ENCODE measurements around the gene DNAJC17.

The DNAJC17 gene, protein sequence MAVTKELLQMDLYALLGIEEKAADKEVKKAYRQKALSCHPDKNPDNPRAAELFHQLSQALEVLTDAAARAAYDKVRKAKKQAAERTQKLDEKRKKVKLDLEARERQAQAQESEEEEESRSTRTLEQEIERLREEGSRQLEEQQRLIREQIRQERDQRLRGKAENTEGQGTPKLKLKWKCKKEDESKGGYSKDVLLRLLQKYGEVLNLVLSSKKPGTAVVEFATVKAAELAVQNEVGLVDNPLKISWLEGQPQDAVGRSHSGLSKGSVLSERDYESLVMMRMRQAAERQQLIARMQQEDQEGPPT

DNA sequence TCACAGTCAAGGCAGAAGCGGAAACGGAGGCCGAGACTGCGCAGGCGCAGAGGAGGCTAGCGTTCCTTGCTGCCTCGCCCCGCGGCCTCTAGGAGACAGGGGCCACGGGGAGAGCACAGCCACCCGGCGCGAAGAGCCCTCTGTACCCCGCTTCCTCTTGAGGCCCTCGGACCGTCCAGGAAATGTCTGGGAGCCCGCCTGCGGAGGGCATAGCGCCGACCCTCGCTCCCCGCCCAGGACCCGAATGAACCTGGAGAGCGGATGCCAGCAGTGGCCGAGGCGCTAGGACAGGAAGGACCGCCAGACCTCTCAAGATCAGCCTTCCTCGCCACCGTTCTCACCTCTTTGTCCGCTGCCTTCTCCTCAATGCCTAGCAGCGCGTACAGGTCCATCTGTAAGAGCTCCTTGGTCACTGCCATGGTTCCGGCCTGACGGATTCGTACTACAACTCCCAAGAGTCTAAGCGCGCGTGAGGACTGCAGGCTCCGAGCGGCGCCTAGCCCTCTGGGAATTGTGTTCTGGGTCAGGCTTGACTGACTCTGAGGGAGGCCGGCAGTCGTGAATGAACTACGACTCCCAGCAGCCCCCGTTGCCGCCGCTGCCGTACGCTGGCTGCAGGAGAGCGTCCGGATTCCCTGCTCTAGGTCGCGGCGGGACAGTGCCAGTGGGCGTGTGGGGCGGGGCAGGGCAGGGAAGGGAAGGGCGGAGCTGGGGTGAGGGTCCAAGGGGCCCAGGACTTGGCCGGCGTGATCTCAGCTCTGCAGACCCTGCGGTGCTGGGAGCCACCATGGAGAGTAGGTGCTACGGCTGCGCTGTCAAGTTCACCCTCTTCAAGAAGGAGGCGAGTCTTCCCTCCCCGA, at the start of gene DNAJC17, which contains the start of gene ZFYVE19:
Gene DNAJC17 (minus strand): TSS at position 446 of the 860 bp plus-strand sequence. CDS start 27 bp downstream, at position 419.
Gene ZFYVE19 (plus strand): TSS at position 62 of the 860 bp plus-strand sequence. CDS start 501 bp downstream, at position 563.
- peak; percentile 88 for DNase-seq (ENCODE audit: low read depth, low spot score)

DNA sequence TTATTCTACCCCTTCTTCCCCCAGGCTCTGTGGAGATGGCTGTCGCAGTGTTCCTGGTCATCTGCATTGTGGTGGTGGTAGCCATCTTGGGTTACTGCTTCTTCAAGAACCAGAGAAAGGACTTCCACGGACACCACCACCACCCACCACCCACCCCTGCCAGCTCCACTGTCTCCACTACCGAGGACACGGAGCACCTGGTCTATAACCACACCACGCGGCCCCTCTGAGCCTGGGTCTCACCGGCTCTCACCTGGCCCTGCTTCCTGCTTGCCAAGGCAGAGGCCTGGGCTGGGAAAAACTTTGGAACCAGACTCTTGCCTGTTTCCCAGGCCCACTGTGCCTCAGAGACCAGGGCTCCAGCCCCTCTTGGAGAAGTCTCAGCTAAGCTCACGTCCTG, 49.5 kb upstream of the DNAJC17 start:
- no peak for DNase-seq (ENCODE audit: low read depth, low spot score)

DNA sequence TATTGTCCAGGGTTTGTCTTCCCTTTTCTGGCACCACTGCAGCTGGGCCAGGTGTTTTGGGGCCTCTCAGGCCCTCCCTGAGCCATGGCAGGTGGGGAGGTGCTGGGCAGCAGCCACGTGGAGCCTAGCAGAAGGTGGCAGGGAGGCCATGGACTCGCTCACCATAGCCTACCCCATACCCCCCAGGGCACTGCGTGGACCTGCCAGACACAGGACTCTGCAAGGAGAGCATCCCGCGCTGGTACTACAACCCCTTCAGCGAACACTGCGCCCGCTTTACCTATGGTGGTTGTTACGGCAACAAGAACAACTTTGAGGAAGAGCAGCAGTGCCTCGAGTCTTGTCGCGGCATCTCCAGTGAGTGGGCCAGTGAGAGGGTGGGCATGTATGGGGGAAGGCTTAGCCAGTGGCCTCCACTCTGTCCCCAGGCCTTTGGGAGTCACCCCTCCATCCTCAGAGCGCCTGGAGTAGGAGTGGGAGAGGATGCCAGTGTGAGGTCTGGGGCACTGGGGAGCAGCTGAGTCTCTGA, 48.5 kb upstream of the DNAJC17 start:
- DNase-seq (ENCODE audit: low read depth, low spot score), result no peak

DNA sequence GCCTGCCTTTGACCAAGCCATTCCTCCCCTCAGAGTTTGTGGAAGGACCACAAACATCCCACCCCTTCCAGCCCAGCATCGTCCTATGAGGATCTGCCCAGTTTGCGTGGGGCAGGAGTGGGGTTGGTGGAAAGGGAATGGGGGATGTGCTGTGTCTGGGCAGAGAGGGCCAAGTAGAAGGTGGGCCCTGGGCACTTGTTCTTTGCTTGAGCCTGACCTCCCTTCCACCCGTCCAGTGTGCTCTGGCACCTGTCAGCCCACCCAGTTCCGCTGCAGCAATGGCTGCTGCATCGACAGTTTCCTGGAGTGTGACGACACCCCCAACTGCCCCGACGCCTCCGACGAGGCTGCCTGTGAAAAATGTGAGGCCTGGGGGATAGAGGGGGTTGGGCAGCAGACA, 46.9 kb upstream of the DNAJC17 start:
- no peak for DNase-seq (ENCODE audit: low read depth, low spot score)

DNA sequence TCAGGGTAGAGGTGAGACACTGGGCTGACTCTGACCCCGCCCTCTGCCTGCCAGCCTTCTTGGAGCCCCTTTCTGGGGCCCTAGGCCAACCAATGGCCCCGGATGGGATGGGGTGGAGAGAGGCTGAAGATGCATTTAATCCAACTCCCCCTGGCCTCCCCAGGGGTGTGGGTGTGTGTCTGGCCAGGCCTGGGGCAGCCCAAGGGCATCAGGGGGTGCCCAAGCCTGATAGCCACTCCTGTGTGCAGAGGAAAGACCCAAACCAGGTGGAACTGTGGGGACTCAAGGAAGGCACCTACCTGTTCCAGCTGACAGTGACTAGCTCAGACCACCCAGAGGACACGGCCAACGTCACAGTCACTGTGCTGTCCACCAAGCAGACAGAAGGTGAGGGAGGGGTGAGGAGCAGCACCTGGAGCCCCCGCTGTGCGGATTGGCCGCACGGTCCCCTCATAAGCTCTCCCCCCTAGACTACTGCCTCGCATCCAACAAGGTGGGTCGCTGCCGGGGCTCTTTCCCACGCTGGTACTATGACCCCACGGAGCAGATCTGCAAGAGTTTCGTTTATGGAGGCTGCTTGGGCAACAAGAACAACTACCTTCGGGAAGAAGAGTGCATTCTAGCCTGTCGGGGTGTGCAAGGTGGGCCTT, 46.1 kb upstream of the DNAJC17 start:
- DNase-seq (ENCODE audit: low read depth, low spot score), result no peak

DNA sequence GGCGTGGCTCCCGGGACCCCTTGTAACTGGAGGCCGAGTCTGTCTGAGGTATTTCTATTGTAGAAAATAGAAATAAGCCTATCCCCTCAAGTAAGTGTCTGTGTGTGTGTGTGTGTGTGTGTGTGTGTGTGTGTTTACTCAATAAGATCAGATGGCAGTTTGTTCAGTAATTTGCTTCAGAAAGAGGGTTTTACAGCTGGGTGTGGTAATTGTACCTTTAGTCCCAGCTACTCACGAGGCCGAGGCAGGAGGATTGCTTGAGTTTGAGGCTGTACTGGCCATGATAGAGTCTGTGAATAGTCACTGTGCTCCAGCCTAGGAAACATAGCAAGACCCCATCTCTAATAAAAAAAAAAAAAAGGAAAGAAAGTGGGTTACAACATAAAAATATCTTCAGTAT, 45.3 kb upstream of the DNAJC17 start:
- DNase-seq (ENCODE audit: low read depth, low spot score), result no peak

DNA sequence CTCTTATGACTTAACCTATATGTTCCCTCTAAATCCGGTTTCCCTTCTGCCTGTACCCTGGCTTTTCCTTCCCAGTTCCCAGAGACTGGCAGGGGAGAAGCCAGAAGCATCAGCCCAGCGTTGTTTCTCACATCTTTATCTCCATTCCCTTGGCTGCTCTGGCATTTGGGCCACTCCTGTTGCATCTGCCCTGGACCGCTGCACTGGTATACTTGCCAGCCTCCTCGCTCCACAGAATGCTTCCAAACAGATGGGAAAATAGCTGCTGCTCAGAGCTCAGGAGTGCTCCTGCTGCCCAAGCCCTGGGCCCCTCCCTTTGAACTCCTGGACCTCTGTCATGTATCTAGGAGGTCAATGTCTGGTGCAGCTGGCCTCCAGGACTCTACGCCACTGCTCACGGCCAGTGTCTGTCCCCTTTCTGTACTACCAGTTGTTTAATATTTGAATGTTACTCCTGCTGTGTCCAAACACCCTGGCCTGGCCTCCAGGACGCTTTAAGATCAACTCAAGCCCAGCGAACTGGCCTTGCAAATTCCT, 43.4 kb upstream of the DNAJC17 start:
- DNase-seq (ENCODE audit: low read depth, low spot score), result no peak

DNA sequence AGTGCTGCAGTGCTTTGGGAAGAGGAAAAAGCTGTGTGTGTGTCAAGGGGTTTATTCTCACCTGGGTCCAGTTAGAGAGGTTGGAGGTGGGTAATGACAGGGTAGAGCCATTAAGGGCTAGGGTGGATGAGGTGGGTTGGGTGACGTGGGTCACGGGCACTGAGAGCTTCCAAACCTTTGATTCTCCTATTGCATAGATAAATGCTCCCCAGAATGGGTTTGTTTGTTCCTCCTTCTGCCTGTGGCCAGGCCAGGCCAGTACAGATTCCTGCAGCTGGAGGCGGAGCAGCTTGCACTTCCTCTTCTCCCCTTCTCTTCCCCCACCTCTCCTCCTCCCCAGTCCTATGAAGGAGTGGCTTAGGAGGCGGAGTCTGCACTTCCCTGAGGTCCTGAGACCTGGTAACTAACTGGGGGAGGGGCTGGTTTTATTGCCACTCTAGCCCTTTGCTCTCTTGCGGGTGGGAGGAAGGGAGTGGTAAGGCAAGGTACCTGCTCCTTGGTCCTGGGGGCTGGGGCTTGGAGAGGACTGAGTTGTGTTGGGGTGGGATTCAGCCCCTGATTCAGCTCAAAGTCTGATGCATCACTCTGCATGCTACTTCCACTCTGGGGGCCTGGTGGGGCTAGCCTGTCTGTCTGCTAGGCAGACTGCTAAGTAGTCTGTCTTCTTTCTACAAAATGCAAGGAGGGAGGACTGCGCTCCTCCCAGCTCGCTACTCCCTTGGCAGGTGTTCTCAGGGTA, 40.1 kb upstream of the DNAJC17 start:
- DNase-seq (ENCODE audit: low read depth, low spot score), result no peak

DNA sequence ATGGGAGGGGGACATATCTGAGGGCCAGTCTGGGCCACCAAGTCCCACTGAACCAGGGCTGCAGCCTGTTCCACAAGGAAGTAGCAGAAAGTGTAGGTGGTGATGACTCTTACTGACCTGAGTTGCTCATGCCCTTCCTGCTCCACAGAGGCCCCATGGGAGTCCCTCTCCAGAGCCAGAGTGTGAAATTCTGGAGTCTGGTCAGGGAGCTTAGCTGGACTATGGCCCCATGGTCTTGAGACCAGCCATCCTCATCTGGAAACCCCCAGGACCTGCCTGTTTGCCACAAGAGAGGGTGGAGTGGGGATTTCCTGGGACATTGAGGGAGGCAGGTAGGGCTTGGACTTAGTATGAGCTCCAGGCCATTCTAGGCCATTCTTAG, 39.6 kb upstream of the DNAJC17 start:
- no peak for DNase-seq (ENCODE audit: low read depth, low spot score)

DNA sequence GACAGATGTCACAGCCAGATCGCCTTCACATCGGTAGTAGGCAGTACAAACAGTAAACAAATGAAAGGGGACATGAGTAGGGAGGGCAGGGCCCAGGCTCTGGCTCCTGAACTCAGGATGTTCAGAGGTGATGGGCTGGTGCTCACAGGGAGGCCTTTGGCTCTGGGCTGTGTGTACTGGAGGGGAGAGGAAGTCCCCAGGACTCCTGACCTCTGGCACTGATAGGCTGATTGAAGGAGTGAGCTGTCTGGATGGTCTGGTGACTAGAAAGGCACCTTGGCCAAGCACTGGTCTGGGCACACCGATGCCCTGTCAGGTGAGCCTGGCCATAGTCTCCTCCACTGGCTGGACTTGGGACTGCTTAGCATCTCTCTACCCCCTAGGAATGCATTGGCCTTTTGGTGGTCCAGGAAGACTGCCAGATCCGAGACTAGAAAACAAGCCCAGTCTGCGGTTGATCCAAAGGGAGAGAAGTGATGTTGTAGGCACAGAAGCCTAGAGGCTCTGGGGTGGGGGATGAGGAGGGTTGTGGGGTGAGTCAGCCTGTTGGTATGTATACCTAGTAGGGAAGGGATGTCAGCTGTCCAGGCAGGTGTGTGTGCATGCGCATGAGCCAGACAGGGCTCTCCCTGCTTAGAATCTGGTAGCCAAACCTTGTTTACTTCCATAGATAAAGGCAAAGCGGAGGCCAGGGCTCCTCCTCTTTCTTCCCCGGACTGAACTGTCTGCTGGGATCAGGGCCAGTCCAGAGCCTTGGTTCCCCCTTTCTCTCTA, 38.4 kb upstream of the DNAJC17 start:
- no peak for DNase-seq (ENCODE audit: low read depth, low spot score)

DNA sequence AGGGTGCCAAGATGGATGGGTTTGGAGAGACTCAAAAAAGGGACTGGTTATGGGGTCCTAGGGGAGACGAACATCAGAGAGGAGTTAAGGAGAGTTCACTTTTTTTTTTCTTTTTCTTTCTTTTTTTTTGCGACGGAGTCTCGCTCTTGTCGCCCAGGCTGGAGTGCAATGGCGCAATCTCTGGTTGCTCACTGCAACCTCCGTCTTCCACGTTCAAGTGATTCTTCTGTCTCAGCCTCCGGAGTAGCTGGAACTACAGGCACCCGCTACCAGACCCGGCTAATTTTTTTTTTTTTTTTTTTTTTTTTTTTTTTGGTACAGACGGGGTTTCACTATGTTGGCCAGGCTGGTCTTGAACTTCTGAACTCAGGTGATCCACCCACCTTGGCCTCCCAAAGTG, 37.8 kb upstream of the DNAJC17 start:
- DNase-seq (ENCODE audit: low read depth, low spot score), result no peak

DNA sequence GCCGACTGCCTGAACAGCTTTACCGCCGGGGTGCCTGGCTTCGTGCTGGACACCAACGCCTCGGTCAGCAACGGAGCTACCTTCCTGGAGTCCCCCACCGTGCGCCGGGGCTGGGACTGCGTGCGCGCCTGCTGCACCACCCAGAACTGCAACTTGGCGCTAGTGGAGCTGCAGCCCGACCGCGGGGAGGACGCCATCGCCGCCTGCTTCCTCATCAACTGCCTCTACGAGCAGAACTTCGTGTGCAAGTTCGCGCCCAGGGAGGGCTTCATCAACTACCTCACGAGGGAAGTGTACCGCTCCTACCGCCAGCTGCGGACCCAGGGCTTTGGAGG, 37.4 kb upstream of the DNAJC17 start:
- no peak for DNase-seq (ENCODE audit: low read depth, low spot score)

DNA sequence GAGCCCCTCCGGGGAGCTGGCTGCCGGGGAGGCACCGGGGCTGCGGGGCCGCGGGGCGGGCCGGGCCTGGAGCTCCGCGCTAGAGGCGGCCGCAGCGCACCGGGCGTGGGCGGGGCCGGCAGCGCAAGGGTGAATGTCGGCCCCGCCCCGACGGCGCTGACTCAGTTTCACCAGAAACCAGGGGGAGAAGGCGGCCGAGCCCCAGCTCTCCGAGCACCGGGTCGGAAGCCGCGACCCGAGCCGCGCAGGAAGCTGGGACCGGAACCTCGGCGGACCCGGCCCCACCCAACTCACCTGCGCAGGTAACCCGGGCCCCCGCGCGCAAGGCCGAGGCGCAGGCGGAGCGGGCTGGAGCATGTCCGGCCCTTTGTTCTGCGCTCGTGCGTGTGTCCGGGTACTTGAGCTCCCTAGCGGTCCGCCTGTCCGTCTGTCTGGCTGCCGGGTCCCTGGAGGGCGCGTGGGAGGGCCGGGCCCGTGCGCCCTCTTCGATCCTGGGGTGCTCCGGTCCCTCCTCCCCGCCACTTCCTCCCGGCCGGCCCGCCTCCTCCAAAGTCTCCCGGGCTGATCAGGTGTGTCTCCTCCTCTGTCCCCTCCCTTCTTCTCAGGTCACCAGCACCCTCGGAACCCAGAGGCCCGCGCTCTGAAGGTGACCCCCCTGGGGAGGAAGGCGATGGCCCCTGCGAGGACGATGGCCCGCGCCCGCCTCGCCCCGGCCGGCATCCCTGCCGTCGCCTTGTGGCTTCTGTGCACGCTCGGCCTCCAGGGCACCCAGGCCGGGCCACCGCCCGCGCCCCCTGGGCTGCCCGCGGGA, 36.8 kb upstream of the DNAJC17 start, which contains the start of gene SPINT1:
Gene SPINT1 (plus strand): TSS at position 164 of the 811 bp plus-strand sequence. CDS start 507 bp downstream, at position 671.
- DNase-seq (ENCODE audit: low read depth, low spot score), result peak; percentile 36

DNA sequence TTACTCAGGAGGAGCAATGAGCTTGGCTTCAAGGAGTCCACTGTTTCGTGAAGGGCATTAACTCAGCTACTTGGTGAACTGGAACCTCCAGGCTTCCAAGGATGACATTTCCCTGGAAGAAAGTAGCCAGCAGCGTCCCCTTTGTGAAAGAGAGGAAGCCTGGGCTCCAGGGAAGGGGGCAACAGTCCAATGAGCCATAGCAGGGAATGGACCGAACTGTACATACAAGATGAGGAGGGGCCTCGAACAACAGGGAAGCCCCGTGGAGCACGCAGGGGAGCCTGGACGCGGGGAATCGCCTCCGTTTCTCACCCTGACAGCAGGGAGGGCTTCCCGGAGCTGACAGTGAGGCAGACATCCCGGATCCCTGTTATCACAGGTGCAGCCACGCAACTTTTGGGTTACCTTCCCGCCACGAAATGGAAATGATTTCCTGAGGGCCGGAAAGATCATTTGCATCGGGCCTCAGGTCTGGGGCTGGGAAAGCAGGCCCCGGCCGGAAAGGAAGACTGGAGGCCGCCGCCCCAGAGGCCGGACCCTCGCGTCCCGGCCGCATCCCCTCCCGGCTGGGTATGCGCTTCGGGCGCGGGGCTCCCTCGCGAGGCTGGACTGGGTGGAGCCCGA, 36.1 kb upstream of the DNAJC17 start:
- no peak for DNase-seq (ENCODE audit: low read depth, low spot score)

DNA sequence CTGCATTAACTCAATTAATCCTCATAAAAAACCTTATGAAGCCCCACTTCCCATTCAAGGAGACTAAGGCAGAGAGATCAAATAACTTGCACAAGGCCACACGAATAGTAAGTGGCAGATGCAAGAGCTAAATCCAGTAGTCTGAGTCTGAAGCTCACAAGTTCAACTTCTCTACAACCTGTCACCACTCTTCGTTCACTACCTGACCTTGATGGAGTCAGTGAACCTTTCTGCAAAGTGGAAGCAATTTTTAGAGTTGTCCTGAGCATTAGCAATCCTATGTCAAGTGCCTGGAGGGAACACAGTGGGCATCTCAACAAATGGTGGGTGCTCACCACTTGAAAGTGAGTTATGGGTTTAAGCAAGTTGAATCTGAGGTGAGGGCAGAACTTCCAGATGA, 34.5 kb upstream of the DNAJC17 start:
- DNase-seq (ENCODE audit: low read depth, low spot score), result no peak

DNA sequence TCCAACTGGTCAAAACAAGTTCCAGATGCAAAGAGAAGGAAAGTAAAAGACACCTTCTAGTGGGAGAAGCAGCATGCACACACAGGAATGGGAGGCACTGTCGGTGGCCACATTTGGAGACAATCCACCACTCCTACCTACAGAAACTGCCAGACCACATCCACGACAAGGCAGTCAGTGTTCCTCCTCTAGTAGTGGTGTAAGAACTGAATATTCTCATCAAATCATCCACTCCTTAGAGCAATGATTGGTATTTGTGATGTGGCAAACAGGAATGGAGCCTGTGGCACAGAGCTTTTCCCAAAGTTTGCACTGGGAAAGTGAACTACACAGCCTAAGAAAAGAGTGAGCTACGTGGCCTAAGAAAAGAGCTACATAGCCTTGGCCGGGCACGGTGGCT, 31.5 kb upstream of the DNAJC17 start:
- no peak for DNase-seq (ENCODE audit: low read depth, low spot score)

DNA sequence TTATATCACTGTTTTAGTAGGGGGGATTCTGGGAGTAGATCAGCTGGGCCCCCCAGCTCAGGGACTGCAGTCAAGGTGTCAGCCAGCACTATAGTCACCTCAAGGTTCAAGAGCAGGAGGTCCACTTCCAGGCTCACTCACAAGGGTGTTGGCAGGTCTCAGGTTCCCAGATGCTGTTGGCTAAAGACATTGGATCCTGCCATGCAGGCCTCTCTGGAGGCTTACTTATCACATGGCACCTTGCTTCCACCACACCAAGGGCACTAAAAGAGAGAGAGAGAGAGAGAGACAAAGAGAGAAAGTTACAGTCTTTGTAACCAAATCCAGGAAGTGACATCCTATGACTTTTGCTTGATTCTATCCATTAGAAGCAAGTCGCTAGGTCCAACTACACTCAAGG, 28.7 kb upstream of the DNAJC17 start:
- DNase-seq (ENCODE audit: low read depth, low spot score), result no peak

DNA sequence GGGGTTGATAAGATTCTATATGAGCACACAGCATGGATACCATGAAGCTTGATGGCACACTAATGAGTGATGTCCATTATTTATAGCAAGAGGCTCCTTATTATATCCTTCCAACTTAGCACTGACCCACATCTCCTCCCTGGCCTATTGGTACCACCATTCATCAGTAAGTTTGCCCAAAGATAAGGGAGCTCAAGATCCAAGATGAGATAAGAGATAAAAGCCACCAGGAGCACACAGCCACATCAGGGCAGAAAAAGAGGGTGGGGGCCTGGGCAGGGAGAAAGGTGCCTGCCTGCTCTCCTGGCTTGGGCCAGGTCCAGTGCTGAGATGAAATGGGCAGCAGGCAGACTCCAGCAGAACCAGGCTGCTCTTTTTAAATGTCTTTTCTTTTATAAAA, 25.6 kb upstream of the DNAJC17 start:
- DNase-seq (ENCODE audit: low read depth, low spot score), result no peak

DNA sequence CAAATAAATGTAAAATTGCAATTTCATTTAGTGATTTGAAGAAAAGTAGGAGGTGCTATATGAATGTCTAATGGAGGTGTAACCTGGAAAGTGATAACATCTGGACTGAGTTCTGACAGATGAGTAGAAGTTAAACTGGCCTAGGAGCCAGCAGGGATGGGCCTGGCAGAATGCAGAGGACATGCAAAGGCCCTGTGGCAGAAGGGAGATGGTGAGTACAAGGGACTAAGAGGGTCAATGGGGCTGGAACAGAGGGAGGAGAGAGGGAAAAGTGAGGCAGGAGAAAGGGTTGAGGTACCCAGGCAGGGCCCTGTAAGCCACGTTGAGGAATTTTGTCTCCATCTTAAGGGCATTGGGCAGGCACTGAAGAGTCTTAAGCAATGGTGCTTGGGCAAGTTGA, 24.6 kb upstream of the DNAJC17 start:
- DNase-seq (ENCODE audit: low read depth, low spot score), result no peak
